HL-60 (cell line): Measurements from ENCODE around the gene GTF2H3.

Experiments used
- DNase-seq, 2 experiments: peaks; one replicate each; pipeline ENCODE4 v3.0.0-alpha.2; 2010 to 2020; ENCODE audit warnings: low read depth in 1 of 2, low spot score in 1 of 2
- H3K27ac ChIP-seq: fragments of 250-450 bp; sonication (Bioruptor Pico); replicated peaks from 2 replicates; pipeline ENCODE4 v1.5.1; 2020; ENCODE audit warnings: mild to moderate bottlenecking, moderate library complexity
- H3K27me3 ChIP-seq: fragments of 250-450 bp; sonication (Bioruptor Pico); 2 replicates; pipeline ENCODE4 v1.5.1; 2021; ENCODE audit warnings: mild to moderate bottlenecking, moderate library complexity; ENCODE audit not compliant: insufficient read depth, poor library complexity, severe bottlenecking
- H3K4me3 ChIP-seq: replicated peaks from 2 replicates; pipeline ENCODE4 v1.5.1; 2011; ENCODE audit warnings: mild to moderate bottlenecking, control low read depth, low read length; ENCODE audit not compliant: insufficient read depth
- GABPA ChIP-seq: IDR thresholded peaks from 2 replicates; pipeline ENCODE4 v1.6.1; 2012; ENCODE audit warnings: low read depth
- POLR2AphosphoS5 ChIP-seq: IDR thresholded peaks from 2 replicates; pipeline ENCODE4 v1.6.1; 2012; ENCODE audit warnings: low read depth
- SPI1 ChIP-seq: IDR thresholded peaks from 2 replicates; pipeline ENCODE4 v1.6.1; 2012; ENCODE audit warnings: low read depth, mild to moderate bottlenecking, borderline replicate concordance
- TF ChIP-seq, protein P1 (sequence below): IDR thresholded peaks from 2 replicates; pipeline ENCODE4 v1.6.1; 2012; ENCODE audit warnings: low read depth; ENCODE audit not compliant: insufficient replicate concordance
- TF ChIP-seq, protein P2 (sequence below): IDR thresholded peaks from one replicate; pipeline ENCODE4 v1.5.1; 2011; ENCODE audit warnings: low read length, control low read depth, inconsistent platforms; ENCODE audit not compliant: insufficient read depth

The GTF2H3 gene

DNA sequence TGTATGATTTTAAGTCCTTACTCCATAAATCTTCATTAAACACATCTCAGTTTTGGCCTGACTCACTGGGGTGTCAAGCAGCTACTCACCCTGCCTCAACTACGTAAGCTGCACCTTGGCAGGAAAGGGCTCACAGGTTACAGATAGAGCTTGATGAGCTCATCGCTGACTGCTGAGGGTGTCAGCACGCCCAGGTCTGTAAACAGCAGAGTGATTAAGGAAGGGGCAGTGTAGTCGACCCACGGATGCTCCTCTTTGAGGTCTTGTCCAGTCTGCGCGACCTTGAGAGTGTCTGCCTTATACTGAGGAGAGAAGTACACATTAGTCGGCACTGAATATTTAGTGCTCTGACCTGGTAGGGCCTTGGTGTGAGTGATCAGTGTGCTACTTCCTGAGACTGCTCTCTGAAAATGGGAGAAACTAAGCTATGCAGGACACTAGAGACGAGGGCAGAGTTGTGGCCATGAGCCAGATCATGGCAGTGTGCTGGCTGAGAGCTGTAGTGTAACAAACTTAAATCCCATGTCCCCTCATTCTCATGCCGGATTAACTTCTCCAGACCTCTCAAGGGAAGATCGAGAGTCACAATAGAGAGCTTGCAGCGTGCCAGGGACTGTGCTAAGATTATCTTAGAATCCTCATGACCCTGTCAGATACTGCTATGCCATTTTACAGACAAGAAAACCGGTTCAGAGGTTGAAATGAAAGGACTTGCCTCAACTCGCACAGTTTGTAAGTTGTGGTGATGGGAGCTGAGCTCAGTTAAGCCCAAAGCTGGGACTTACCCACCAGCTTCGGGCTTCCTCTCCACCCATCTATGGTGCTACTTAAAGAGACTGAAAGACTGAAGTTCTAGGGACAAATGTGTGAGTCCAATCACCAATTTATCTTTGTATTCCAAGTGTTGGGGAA lies 11.8 kb upstream of the GTF2H3 start:
- no peak for DNase-seq
- Histone ChIP-seq H3K27ac (no peak overlapping the region), H3K27me3 (no peaks in the 10 kb centered on the region), H3K4me3 (no peak overlapping the region)
- TF ChIP-seq, protein P1, sequence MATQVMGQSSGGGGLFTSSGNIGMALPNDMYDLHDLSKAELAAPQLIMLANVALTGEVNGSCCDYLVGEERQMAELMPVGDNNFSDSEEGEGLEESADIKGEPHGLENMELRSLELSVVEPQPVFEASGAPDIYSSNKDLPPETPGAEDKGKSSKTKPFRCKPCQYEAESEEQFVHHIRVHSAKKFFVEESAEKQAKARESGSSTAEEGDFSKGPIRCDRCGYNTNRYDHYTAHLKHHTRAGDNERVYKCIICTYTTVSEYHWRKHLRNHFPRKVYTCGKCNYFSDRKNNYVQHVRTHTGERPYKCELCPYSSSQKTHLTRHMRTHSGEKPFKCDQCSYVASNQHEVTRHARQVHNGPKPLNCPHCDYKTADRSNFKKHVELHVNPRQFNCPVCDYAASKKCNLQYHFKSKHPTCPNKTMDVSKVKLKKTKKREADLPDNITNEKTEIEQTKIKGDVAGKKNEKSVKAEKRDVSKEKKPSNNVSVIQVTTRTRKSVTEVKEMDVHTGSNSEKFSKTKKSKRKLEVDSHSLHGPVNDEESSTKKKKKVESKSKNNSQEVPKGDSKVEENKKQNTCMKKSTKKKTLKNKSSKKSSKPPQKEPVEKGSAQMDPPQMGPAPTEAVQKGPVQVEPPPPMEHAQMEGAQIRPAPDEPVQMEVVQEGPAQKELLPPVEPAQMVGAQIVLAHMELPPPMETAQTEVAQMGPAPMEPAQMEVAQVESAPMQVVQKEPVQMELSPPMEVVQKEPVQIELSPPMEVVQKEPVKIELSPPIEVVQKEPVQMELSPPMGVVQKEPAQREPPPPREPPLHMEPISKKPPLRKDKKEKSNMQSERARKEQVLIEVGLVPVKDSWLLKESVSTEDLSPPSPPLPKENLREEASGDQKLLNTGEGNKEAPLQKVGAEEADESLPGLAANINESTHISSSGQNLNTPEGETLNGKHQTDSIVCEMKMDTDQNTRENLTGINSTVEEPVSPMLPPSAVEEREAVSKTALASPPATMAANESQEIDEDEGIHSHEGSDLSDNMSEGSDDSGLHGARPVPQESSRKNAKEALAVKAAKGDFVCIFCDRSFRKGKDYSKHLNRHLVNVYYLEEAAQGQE = no peak
- no peak for TF ChIP-seq GABPA
- TF ChIP-seq, protein P2, sequence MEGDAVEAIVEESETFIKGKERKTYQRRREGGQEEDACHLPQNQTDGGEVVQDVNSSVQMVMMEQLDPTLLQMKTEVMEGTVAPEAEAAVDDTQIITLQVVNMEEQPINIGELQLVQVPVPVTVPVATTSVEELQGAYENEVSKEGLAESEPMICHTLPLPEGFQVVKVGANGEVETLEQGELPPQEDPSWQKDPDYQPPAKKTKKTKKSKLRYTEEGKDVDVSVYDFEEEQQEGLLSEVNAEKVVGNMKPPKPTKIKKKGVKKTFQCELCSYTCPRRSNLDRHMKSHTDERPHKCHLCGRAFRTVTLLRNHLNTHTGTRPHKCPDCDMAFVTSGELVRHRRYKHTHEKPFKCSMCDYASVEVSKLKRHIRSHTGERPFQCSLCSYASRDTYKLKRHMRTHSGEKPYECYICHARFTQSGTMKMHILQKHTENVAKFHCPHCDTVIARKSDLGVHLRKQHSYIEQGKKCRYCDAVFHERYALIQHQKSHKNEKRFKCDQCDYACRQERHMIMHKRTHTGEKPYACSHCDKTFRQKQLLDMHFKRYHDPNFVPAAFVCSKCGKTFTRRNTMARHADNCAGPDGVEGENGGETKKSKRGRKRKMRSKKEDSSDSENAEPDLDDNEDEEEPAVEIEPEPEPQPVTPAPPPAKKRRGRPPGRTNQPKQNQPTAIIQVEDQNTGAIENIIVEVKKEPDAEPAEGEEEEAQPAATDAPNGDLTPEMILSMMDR = no peak
- no peak for TF ChIP-seq SPI1
- TF ChIP-seq POLR2AphosphoS5 = peak; percentile 32; the same call in 1 of the 2 replicates

DNA sequence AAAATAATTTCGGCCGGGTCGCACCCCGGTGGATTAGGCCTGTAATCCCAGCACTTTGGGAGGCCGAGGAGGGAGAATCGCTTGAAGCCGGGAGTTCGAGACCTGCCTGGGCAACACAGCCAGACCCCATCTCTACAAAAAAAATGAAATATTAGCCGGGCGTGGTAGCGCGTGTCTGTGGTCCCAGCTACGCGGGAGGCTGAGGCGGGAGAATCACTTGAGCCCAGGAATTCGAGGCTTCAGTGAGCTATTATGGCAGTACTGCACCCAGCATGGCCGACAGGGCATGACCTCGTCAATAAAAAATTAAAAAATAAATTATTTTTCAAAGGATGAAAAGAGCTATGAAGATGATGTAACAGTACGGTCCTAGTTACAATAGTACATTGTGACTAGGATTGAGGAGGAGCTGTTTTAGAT lies 523 bp downstream of the GTF2H3 start:
- Histone ChIP-seq H3K27me3 (no peaks in the 10 kb centered on the region), H3K27ac (peak overlapping the region; percentile 90), H3K4me3 (peak overlapping the region; percentile 99)
- TF ChIP-seq, protein P2 = no peak
- TF ChIP-seq GABPA (no peak), POLR2AphosphoS5 (no peak), SPI1 (no peak)
- TF ChIP-seq, protein P1 = no peak
- no peak for DNase-seq

GRCh38 chr12:123643911-123644310 lies 10.3 kb downstream of the GTF2H3 start:
- Histone ChIP-seq H3K27ac (no peak overlapping the region), H3K4me3 (no peak overlapping the region), H3K27me3 (no peaks in the 10 kb centered on the region)
- TF ChIP-seq GABPA (no peak), SPI1 (no peak), POLR2AphosphoS5 (no peak)
- TF ChIP-seq, protein P1 = no peak
- TF ChIP-seq, protein P2 = no peak
- no peak for DNase-seq
